ENCODE results near the gene ZNF106.

Gene ZNF106

DNA sequence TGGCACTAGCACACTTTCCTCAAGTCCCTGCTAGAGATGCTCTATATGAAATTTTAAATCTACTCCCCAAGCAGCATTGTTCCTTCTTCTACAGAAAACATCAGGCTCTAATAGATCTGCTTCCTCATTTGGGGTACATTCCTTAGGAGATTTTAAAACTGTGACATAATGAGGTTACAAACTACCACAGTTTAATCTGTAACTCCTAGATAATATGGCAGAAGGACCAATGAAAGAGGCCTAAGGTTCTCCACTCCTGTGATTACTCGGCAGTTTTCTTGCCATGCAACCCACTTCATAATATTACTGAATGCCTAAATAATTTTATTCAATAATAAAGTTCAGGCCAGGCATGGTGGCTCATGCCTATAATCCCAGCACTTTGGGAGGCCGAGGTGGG lies 16.1 kb downstream of the ZNF106 start:
- peak; percentile 50 for DNase-seq (ENCODE audit: low spot score)

DNA sequence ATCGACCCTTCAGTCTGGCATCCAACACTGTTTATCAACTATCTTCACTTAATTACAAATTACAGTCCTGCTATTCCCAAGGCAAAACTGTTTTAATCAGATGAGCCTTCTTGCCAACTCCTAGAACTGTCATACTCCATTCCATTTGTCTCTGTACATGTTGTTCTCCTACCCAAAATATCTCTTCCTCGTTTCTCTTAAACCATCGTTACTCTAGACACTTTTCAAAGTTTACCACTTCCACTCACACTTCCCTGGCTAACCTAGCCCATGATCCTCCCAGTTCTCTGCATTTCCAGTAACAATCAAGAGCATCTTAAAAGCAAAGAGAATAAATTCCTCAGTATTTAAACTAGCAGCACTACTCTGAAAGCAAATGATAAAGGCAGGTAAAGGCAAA lies 19.9 kb downstream of the ZNF106 start:
- DNase-seq (ENCODE audit: low spot score) = no peak

DNA sequence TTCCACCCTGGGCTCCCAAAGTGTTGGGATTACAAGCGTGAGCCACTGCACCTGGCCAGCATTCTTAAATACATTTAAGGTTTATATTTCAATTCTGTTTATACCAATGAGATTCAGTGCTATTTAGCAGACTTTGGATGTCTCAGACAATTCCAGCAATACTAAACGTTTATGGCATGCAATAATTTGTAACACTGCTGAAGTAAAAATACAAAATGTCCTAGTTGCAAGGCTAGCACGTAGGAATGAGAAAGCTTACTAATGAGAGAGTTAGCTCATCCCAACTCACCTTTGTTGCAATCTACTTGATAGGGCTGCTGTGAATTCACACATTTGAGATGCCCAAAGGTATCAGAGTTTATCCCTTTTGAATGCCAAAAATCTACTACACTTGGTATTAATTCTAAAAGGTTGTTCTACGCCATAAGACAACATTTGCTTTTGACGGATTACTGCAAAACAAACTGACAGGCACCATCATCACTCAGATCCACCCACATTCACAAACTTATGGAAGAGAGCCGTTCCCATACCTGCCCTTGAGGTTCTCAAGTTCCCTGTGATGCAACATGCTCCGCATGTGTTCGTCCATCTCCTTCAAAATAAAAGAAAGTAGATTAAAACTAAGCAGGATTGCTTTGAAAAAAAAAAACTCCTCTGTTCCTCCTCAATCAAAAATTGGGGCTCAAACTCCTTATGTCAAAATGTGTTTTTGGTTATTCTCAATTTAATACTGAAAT lies 25.3 kb downstream of the ZNF106 start:
- DNase-seq (ENCODE audit: low spot score) = no peak

- no peak for DNase-seq (ENCODE audit: low spot score)
These were observed 29.7 kb downstream of the ZNF106 start for GRCh38 chr15:42461261-42461660.

DNA sequence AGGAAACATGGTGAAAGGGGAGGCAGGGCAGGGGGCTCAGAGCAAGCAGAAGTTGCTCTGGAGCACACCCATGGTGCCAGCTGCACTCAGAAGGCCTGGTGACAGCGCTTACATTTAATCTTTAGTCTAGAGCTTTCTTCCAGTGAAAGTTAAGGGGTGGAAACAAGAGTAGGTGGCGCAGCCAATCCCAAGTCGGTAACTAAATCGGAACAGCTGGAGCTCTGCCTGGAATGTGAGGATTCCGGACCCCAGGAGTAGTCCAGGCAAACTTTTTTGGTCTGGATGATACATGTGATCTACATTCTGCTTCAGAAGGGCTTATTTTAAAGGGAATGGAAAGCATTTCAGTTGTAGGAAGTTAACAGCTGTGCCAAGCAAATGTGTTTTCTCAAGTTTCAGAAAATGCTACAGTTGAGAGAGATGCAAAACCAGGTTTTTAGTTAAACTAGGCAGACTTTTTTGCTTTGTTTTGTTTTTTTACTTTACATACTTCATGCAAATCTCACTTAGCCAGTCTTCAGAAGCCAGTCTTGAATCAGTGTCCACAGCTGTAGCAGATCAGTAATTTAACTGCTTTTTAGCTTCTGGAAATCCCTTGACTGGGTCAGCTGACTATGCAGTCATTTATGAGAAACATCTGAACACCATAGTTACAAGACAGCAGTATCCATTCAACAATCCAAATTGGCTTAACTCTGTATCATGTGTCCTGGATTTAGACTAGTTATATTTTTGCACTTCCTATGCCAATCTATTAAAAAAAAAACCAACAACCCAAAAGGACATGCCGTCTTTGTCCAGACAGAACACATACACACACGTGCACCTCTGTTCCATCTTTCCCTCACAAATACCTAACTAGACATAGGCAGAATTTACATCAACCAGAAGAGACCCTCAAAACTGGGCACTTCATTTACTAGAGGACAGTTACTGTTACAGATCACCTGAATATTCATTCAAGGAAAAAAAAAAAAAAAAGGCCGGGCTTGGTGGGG lies 33.2 kb downstream of the ZNF106 start:
- peak; percentile 73 for DNase-seq (ENCODE audit: low spot score)

DNA sequence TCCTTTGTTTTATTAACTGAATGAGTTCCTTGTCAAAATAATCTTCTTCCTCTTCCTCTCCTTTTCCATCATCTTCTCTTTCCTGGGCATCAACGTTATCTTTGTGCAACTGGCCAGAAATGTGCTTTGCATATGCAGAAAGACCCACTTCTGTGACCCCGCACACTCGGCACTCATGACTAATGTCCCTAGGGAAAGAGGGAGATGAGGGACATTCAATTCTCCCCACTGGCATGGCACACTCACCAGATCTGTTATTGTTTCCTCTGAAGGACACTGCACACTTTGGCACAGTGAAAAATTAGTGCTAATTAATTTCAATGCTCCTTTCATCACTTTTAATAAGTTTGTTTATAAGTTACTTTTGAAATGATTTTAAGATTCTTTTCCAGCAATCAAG lies 34.0 kb downstream of the ZNF106 start:
- DNase-seq (ENCODE audit: low spot score) = no peak

- no peak for DNase-seq (ENCODE audit: low spot score)
These were observed 34.4 kb downstream of the ZNF106 start for GRCh38 chr15:42456531-42456930.

GRCh38 chr15:42453826-42454225 lies 37.1 kb downstream of the ZNF106 start:
- no peak for DNase-seq (ENCODE audit: low spot score)

- no peak for DNase-seq (ENCODE audit: low spot score)
These were observed 40.5 kb downstream of the ZNF106 start for GRCh38 chr15:42450425-42450790.

- no peak for DNase-seq (ENCODE audit: low spot score)
These were observed 41.0 kb downstream of the ZNF106 start for GRCh38 chr15:42449770-42450424.

DNA sequence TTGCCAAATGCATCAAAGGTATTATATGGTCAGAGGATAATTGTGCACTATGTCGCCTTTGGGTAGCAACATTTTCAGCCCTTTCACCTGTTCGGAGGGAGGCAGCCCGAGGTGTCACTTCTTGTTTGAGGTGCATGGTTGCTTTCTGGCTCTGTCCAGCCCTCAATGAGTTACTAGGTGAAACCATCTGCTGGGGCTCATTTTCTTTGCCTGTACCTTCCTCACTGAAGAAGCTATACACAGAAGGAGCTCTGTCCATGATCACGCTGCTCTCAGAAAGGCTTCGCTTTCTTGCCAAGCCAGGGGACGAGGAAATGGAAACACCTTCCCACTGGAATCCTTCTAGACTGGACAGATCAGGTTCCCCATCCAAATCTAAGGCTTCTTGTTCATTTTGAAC lies 42.7 kb downstream of the ZNF106 start:
- DNase-seq (ENCODE audit: low spot score) = no peak

DNA sequence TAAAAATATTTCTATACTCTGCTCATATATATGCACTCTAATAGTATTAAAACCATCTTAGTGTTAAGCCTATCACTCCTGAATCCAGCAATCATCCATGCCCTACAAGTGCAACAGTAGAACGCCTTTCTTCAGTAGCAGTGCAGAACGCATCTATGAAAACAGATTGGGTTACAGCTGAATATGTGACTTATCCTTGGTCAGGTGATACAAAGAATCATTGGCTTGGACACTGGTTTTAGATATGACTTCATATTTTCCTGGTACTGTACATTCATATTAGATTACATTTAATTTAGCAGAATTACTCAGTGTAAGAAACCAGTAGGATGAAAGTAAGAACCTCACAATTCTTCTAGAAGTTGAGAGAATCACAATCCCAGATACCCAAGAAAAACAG lies 43.3 kb downstream of the ZNF106 start:
- DNase-seq (ENCODE audit: low spot score) = no peak

DNA sequence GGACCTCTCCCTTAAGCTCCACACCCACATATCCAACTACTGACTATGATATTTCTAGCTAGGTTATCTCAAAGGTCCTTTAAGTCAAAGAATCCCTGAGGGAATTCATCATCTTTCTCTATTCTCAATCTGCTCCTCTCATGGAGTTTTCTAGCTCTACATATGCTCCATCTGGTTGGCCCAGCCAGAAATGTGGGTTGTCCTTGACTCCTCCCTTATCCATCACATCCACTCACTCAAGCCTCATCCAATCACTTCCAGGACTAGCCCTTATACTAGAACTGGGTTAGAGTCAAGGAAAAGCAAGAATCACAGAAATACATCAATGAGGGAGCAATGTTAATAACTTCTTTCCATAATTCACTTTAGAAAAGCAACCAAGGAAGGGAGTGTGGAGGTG lies 45.4 kb downstream of the ZNF106 start:
- no peak for DNase-seq (ENCODE audit: low spot score)

- peak; percentile 7 for DNase-seq (ENCODE audit: low spot score)
These were observed 46.4 kb downstream of the ZNF106 start for GRCh38 chr15:42444415-42445063.

- DNase-seq (ENCODE audit: low spot score) = peak; percentile 27
These were observed 63.3 kb downstream of the ZNF106 start for GRCh38 chr15:42427429-42428223.

GRCh38 chr15:42421376-42421775 lies 69.6 kb downstream of the ZNF106 start:
- DNase-seq (ENCODE audit: low spot score) = no peak

GRCh38 chr15:42419369-42419768 lies 71.6 kb downstream of the ZNF106 start:
- no peak for DNase-seq (ENCODE audit: low spot score)

- DNase-seq (ENCODE audit: low spot score) = no peak
These were observed 77.0 kb downstream of the ZNF106 start for GRCh38 chr15:42413920-42414319.

- no peak for DNase-seq (ENCODE audit: low spot score)
These were observed 79.1 kb downstream of the ZNF106 start for GRCh38 chr15:42411884-42412283.

- DNase-seq (ENCODE audit: low spot score) = no peak
These were observed 81.9 kb downstream of the ZNF106 start for GRCh38 chr15:42409011-42409410.

GRCh38 chr15:42408178-42408577 lies 82.8 kb downstream of the ZNF106 start:
- DNase-seq (ENCODE audit: low spot score) = no peak
